KMS-11 (cell line): ENCODE data around the gene TSPEAR.

Experiments used
- H2AFZ ChIP-seq: fragments of 200-600 bp; sonication (generic); 2 replicates; pipeline ENCODE4 v1.6.1; 2016; ENCODE audit warnings: antibody characterized with exemption, mixed run types, low read depth
- H3K27ac ChIP-seq: fragments of 200-600 bp; sonication (generic); 2 replicates; pipeline ENCODE4 v1.6.1; 2016; ENCODE audit warnings: mild to moderate bottlenecking, mixed run types
- H3K27me3 ChIP-seq: fragments of 200-600 bp; sonication (generic); 2 replicates; pipeline ENCODE4 v1.6.1; 2017; ENCODE audit warnings: mild to moderate bottlenecking, low read depth, mixed run types, moderate library complexity; ENCODE audit not compliant: insufficient read depth
- H3K36me3 ChIP-seq: fragments of 200-600 bp; sonication (generic); 2 replicates; pipeline ENCODE4 v1.6.1; 2017; ENCODE audit warnings: mild to moderate bottlenecking, mixed run types; ENCODE audit not compliant: insufficient read depth
- H3K4me1 ChIP-seq: fragments of 200-600 bp; sonication (generic); 2 replicates; pipeline ENCODE4 v1.6.1; 2016; ENCODE audit warnings: mild to moderate bottlenecking, low read depth, mixed run types; ENCODE audit not compliant: poor library complexity, severe bottlenecking
- H3K4me2 ChIP-seq: fragments of 200-600 bp; sonication (generic); 2 replicates; pipeline ENCODE4 v1.7.0; 2016; ENCODE audit warnings: mild to moderate bottlenecking, mixed run types
- H3K4me3 ChIP-seq: fragments of 200-600 bp; sonication (generic); IDR thresholded peaks from 2 replicates; pipeline ENCODE4 v1.6.1; 2017; ENCODE audit warnings: low read depth, low read length, mixed read lengths; ENCODE audit not compliant: insufficient read depth
- H3K79me2 ChIP-seq: fragments of 200-600 bp; sonication (generic); 2 replicates; pipeline ENCODE4 v1.6.1; 2016; ENCODE audit warnings: low read depth, mixed run types; ENCODE audit not compliant: insufficient read depth
- H3K9ac ChIP-seq: fragments of 200-600 bp; sonication (generic); 2 replicates; pipeline ENCODE4 v1.6.1; 2016; ENCODE audit warnings: mild to moderate bottlenecking, mixed run types
- H4K20me1 ChIP-seq: fragments of 200-600 bp; sonication (generic); 2 replicates; pipeline ENCODE4 v1.6.1; 2016; ENCODE audit warnings: mild to moderate bottlenecking, mixed run types; ENCODE audit not compliant: insufficient read depth
- TF ChIP-seq, protein P1 (sequence below): fragments of 200-600 bp; sonication (generic); conservative IDR thresholded peaks from 2 replicates; pipeline ENCODE4 v1.6.1; 2017; ENCODE audit warnings: low read depth, mild to moderate bottlenecking, antibody characterized with exemption, low read length, moderate library complexity, mixed read lengths

TSPEAR gene

DNA sequence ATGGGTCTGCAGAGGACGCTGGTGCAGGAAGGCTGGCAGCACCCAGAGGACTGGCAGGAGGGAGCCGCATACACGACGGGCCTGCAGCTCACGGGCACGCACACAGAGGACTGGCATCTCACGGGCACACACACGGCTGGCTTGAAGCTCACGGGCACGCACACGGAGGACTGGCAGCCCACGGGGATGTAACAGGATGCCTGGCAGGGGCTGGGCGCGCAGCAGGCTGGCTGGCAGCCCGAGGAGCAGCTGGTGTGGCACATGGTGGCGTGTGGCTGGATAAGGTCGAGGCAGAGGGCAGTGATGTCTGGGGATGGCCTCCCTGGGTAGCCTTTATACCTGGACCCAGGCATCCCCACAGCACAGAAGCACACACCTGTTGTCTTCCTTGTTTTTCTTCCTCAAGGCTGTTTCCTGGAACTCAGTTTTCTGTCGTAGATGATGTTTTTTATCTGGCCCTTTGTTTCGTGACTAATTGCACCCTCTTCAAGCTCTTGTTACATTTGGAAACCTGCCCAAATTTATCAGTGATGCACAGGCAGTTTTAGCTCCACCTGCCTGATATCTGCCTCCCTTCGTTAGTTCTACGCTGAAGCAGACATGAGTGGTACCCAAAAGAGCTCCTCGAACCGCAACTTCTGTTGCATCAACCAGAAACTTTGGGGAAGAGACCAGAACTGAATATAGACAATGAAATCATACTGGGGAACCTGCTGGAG lies 29.4 kb downstream of the TSPEAR start, which contains the start of gene KRTAP12-1:
Gene KRTAP12-1, minus strand, starts transcription at position 303 of the 719 bp plus-strand sequence. Its CDS starts 40 bp downstream, at position 263.
- Histone ChIP-seq H3K27ac (no peak within 1 kb of the TSS), H3K9ac (no peak within 1 kb of the TSS), H3K79me2 (no peaks in the 10 kb centered on the region), H3K4me2 (no peak within 1 kb of the TSS), H3K27me3 (peaks cover 71% of the 10 kb centered on the region; the same call in 1 of the 2 replicates), H3K36me3 (no peaks in the 10 kb centered on the region), H3K4me1 (no peaks in the 10 kb centered on the region), H2AFZ (no peak within 1 kb of the TSS), H4K20me1 (no peaks in the 10 kb centered on the region), H3K4me3 (no peak within 1 kb of the TSS)
- TF ChIP-seq, protein P1, sequence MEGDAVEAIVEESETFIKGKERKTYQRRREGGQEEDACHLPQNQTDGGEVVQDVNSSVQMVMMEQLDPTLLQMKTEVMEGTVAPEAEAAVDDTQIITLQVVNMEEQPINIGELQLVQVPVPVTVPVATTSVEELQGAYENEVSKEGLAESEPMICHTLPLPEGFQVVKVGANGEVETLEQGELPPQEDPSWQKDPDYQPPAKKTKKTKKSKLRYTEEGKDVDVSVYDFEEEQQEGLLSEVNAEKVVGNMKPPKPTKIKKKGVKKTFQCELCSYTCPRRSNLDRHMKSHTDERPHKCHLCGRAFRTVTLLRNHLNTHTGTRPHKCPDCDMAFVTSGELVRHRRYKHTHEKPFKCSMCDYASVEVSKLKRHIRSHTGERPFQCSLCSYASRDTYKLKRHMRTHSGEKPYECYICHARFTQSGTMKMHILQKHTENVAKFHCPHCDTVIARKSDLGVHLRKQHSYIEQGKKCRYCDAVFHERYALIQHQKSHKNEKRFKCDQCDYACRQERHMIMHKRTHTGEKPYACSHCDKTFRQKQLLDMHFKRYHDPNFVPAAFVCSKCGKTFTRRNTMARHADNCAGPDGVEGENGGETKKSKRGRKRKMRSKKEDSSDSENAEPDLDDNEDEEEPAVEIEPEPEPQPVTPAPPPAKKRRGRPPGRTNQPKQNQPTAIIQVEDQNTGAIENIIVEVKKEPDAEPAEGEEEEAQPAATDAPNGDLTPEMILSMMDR: no peak

DNA sequence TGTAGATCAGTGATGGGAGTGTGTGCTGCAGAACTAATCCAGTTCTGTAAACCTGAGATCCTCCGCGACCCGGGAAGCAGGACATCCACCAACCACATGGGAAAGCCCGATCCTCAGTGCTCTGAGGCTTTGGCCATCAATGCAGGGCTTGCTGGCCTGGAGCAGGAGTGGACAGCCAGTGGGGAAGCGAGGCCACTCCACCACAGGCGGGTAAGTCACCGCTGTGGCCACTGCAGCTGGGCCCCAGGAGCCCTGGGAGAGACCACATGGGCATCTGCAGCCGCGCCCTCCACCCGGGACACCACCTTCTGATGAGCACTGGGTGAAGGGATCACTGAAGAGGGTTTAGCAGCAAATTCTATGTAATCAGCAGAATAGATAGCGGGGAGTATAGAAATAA lies 30.2 kb downstream of the TSPEAR start:
- no peak overlapping the region for H3K27ac ChIP-seq
- H2AFZ ChIP-seq: no peak overlapping the region
- no peak overlapping the region for H3K9ac ChIP-seq
- H3K4me3 ChIP-seq: no peak overlapping the region
- H3K27me3 ChIP-seq: peaks cover 79% of the 10 kb centered on the region; the same call in 1 of the 2 replicates
- no peaks in the 10 kb centered on the region for H3K4me1 ChIP-seq
- TF ChIP-seq, protein P1: no peak
- H3K4me2 ChIP-seq: no peak overlapping the region
- no peaks in the 10 kb centered on the region for H3K79me2 ChIP-seq
- H3K36me3 ChIP-seq: no peaks in the 10 kb centered on the region
- H4K20me1 ChIP-seq: no peaks in the 10 kb centered on the region

DNA sequence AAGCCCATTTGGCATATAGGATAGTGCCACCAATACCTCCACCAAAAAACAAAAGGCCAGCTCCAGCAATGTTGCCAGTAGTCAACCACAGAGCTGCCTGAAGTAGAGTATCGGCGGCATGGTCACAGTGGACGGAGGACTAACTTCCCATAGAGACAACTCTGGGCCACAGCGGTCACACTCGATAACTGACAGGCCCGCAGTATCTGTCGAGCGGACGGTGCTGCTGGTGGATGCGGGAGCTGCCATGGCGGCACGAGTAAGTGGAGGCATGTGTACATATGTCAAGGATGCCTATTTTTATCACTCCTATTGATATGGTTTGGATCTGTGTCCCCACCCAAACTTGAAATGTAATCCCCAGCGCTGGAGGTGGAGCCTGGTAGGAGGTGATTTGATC lies 33.5 kb downstream of the TSPEAR start:
- Histone ChIP-seq H3K79me2 (no peaks in the 10 kb centered on the region), H3K27me3 (peaks cover 83% of the 10 kb centered on the region), H2AFZ (no peak overlapping the region), H3K4me3 (no peak overlapping the region), H3K4me1 (no peaks in the 10 kb centered on the region), H3K4me2 (no peak overlapping the region), H3K9ac (no peak overlapping the region), H3K27ac (no peak overlapping the region), H4K20me1 (no peaks in the 10 kb centered on the region), H3K36me3 (no peaks in the 10 kb centered on the region)
- TF ChIP-seq, protein P1: no peak

DNA sequence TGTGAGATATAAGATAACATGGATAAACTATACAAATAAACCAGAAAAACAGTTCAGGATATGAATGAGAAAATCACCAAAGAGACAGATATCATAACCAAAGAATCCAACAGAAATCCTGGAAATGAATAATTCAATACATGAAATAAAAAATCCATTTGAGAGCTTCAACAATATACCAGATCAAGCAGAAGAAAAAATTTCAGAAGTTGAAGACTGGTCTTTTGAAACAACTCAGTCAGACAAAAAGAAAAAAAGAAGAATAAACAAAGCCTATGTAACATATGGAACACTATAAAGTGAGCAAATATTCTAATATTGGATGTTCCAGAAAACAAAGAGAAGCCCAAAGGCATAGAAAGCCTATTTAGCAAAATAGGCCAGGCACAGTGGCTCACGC lies 39.5 kb downstream of the TSPEAR start:
- H3K4me3 ChIP-seq: no peak overlapping the region
- no peak overlapping the region for H2AFZ ChIP-seq
- TF ChIP-seq, protein P1: no peak
- H3K27ac ChIP-seq: no peak overlapping the region
- peaks cover 44% of the 10 kb centered on the region for H3K27me3 ChIP-seq
- H3K9ac ChIP-seq: no peak overlapping the region
- H3K36me3 ChIP-seq: no peaks in the 10 kb centered on the region
- no peaks in the 10 kb centered on the region for H3K4me1 ChIP-seq
- no peak overlapping the region for H3K4me2 ChIP-seq
- H3K79me2 ChIP-seq: no peaks in the 10 kb centered on the region
- H4K20me1 ChIP-seq: no peaks in the 10 kb centered on the region
